Lung (tissue), 12 donors: Measurements from ENCODE around the gene TCHP. TPM values are rescaled to one million over a fixed set of nuclear protein-coding genes. Genes with fewer than 3 reads are reported as not detected.

ENCODE experiments used
- ATAC-seq: fragments of 200-7000 bp; cut with Tn5 transposase; one replicate; pipeline ENCODE4 v1.9.1; 2020; ENCODE audit warnings: moderate number of reproducible peaks; ENCODE audit not compliant: insufficient read depth, low FRiP score
- DNase-seq, 3 donors: peaks; one replicate each; pipeline ENCODE4 v3.0.0-alpha.2; 2013 to 2017
- H3K27ac ChIP-seq, 2 donors: one replicate each; pipeline ENCODE4 v1.5.1; 2013; ENCODE audit warnings: mild to moderate bottlenecking in 2 of 2, moderate library complexity in 2 of 2, control low read depth in 1 of 2, inconsistent platforms in 1 of 2, low read depth in 1 of 2, low read length in 1 of 2
- H3K27me3 ChIP-seq, 3 donors: one replicate each; pipeline ENCODE4 v1.5.1; 2013; ENCODE audit warnings: low read length in 2 of 3; ENCODE audit not compliant: control insufficient read depth in 3 of 3, insufficient read depth in 3 of 3
- H3K36me3 ChIP-seq, 4 donors: one replicate each; pipeline ENCODE4 v1.5.1; 2013; ENCODE audit warnings: low read length in 4 of 4, mild to moderate bottlenecking in 1 of 4, moderate library complexity in 1 of 4; ENCODE audit not compliant: control insufficient read depth in 4 of 4, insufficient read depth in 4 of 4
- H3K4me1 ChIP-seq, 5 donors: one replicate each; pipeline ENCODE4 v1.5.1; 2013; ENCODE audit warnings: low read length in 5 of 5, mild to moderate bottlenecking in 2 of 5, moderate library complexity in 1 of 5; ENCODE audit not compliant: control insufficient read depth in 5 of 5, insufficient read depth in 5 of 5
- H3K4me3 ChIP-seq: one replicate; pipeline ENCODE4 v1.5.1; 2013; ENCODE audit warnings: mild to moderate bottlenecking, control low read depth, moderate library complexity
- H3K9ac ChIP-seq, 2 donors: one replicate each; pipeline ENCODE4 v1.5.1; 2013; ENCODE audit warnings: low read length in 2 of 2, control low read depth in 1 of 2; ENCODE audit not compliant: insufficient read depth in 1 of 2
- H3K9me3 ChIP-seq, 4 donors: one replicate each; pipeline ENCODE4 v1.5.1; 2013; ENCODE audit warnings: low read length in 3 of 4, mild to moderate bottlenecking in 1 of 4, moderate library complexity in 1 of 4; ENCODE audit not compliant: control insufficient read depth in 4 of 4, insufficient read depth in 3 of 4
- WGBS, 2 donors: extraction: QIAGEN DNeasy Blood & Tissue Kit; methylation state at CpG; one replicate each; pipeline ENCODE4 v1.1.7; 2013; 5-methylcytosine and 5-hydroxymethylcytosine counted together
- polyA plus RNA-seq, 2 donors: library from polyadenylated mRNA; stranded (reverse); fragments of 200-250 nt; gene quantifications; one replicate each; pipeline ENCODE4 v1.2.1, GENCODE V29; 2013
- total RNA-seq, 2 donors: library from RNA; depleted of rRNA in 1 of 2; stranded (reverse); fragments of >200 nt in 1 of 2; gene quantifications; one replicate each; pipeline ENCODE4 v1.2.1, GENCODE V29; 2014 to 2021
- TF ChIP-seq, protein P1 (sequence below): IDR thresholded peaks from 2 replicates; pipeline ENCODE4 v1.5.1; 2012; ENCODE audit warnings: mild to moderate bottlenecking; ENCODE audit errors: control extremely low read depth, extremely low read depth
- donor health status: control.
- donor health status: control.
- donor health status: Bipolar disorder and iron deficiency.
- donor health status: healthy.
- donor health status: DM: yes; HTN: yes; CAD: no.

TCHP gene
- total and polyA plus RNA-seq, 4 donors = 10.4 to 17.5 (median 12.0) TPM

DNA sequence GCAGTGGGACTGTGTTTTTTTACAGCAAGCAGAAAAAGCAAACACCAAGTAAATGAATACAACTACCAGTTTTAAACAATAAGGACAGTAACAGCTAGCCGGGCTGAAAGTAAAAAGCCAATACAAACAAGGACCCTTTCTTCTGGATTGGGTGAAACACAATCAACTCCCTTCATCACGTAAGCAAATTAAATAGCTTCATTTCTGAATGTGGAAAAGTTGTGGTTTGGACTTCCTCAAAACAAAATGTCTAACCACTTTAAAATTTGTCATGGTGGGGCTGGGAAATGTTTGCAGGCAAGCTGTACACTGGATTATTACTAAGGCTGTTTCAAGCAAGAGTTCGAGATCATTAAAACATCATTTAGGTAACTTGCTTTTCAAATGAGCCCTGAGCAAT is 47.4 kb downstream of the TCHP start:
- H3K9me3 ChIP-seq = peaks cover 0 to 2% (median 0%) of the 10 kb centered on the region in 4 donors
- H3K4me1 ChIP-seq = peaks cover 3 to 31% (median 26%) of the 10 kb centered on the region in 5 donors
- WGBS, 2 donors = 18 to 47% methylated on average over 3 of the region's 3 CpGs
- no peak overlapping the region for H3K9ac ChIP-seq
- DNase-seq = no peak
- no peaks in the 10 kb centered on the region for H3K27me3 ChIP-seq
- H3K27ac ChIP-seq = peak overlapping the region in 1 of 2 donors; percentile 56
- no peak for ATAC-seq
- TF ChIP-seq, protein P1, sequence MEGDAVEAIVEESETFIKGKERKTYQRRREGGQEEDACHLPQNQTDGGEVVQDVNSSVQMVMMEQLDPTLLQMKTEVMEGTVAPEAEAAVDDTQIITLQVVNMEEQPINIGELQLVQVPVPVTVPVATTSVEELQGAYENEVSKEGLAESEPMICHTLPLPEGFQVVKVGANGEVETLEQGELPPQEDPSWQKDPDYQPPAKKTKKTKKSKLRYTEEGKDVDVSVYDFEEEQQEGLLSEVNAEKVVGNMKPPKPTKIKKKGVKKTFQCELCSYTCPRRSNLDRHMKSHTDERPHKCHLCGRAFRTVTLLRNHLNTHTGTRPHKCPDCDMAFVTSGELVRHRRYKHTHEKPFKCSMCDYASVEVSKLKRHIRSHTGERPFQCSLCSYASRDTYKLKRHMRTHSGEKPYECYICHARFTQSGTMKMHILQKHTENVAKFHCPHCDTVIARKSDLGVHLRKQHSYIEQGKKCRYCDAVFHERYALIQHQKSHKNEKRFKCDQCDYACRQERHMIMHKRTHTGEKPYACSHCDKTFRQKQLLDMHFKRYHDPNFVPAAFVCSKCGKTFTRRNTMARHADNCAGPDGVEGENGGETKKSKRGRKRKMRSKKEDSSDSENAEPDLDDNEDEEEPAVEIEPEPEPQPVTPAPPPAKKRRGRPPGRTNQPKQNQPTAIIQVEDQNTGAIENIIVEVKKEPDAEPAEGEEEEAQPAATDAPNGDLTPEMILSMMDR = no peak
- no peak overlapping the region for H3K4me3 ChIP-seq
- peaks cover 9 to 35% (median 33%) of the 10 kb centered on the region in 4 donors for H3K36me3 ChIP-seq

DNA sequence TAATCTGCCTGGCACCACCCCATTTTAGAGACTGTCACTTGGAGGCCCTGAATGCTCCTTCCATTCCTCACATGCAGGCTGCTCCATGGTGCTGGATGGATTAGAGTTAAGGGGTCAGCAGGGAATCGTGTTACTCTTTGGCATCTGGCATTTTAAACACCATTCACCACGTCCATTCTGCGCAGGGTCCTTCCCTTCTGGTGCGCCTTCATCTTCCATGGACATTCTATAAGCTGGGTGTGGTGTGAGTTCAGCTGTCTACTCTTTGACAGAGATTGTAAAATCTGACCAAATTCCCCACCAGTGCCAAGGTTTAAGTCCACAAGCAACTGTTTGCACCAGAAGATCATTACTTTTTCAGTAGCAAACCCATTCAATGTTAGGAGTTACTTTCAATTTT is 48.3 kb downstream of the TCHP start:
- peaks cover 10 to 43% (median 39%) of the 10 kb centered on the region in 4 donors for H3K36me3 ChIP-seq
- peaks cover 0 to 2% (median 0%) of the 10 kb centered on the region in 4 donors for H3K9me3 ChIP-seq
- ATAC-seq = no peak
- DNase-seq = no peak
- H3K27ac ChIP-seq = peak overlapping the region in 1 of 2 donors; percentile 9
- H3K27me3 ChIP-seq = no peaks in the 10 kb centered on the region
- WGBS, 2 donors = 84 to 87% methylated on average over 4 of the region's 4 CpGs
- no peak overlapping the region for H3K9ac ChIP-seq
- TF ChIP-seq, protein P1 = no peak
- peaks cover 3 to 33% (median 26%) of the 10 kb centered on the region in 5 donors for H3K4me1 ChIP-seq
- H3K4me3 ChIP-seq = no peak overlapping the region

DNA sequence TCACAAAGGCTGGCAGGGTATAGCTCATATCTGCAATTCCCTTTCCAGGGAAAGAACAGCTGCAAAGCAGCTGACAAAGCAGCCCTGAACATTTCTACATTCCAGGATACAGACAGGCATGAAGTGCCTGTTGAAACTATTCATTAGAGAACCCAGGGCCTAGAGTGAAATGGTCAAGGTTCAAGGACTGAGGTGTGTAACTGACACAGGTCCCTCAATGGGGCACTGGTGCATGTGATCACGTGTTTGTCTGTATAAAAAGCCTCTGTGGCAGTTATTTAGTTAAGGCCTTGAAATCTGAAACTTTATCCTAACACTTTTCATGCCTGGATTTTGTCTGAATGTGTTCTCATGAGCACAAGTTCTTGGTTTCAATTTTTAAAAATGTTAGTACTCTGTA is 49.0 kb downstream of the TCHP start:
- H3K4me1 ChIP-seq = peaks cover 3 to 34% (median 26%) of the 10 kb centered on the region in 5 donors
- H3K27me3 ChIP-seq = no peaks in the 10 kb centered on the region
- 63 to 78% methylated on average over 1 of the region's 1 CpG for WGBS, 2 donors
- peak overlapping the region in 1 of 2 donors; percentile 82 for H3K27ac ChIP-seq
- DNase-seq (peak; percentile 69 to 87 (median 85)), ATAC-seq (no peak)
- H3K36me3 ChIP-seq = peaks cover 10 to 46% (median 42%) of the 10 kb centered on the region in 4 donors
- peaks cover 0 to 2% (median 0%) of the 10 kb centered on the region in 4 donors for H3K9me3 ChIP-seq
- TF ChIP-seq, protein P1 = no peak
- H3K4me3 ChIP-seq = no peak overlapping the region
- H3K9ac ChIP-seq = no peak overlapping the region

DNA sequence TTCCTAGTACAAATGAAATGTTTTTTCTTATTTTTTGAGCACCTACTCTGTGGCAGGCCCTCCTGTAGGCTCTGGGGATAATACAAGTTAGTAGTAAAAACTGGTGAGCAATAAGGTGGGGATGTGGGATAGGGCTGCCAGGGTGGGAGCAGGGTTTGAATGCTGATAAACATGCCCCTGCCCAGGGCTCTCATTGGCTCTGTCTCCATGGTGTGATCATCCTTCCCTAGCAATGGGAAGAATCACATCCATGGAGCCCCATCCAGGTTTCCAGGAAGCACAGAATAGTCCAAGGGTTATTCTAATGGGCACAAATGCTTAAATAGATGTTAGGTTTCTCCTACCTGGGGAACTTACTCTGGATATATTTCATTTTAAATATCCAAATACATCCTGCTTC is 50.6 kb downstream of the TCHP start:
- Histone ChIP-seq H3K9ac (no peak overlapping the region), H3K27ac (peak overlapping the region; percentile 20 to 74), H3K4me3 (no peak overlapping the region), H3K4me1 (peaks cover 3 to 26% (median 25%) of the 10 kb centered on the region in 5 donors), H3K36me3 (peaks cover 10 to 46% (median 41%) of the 10 kb centered on the region in 4 donors), H3K9me3 (no peaks in the 10 kb centered on the region), H3K27me3 (no peaks in the 10 kb centered on the region)
- DNase-seq = no peak
- no peak for ATAC-seq
- TF ChIP-seq, protein P1 = no peak
